Measurements from ENCODE around the gene OSBPL2.
A peak's percentile ranks its signal among the peaks of the same experiment; 100 is the strongest.

OSBPL2 gene

GRCh38 chr20:62327726-62328495, 89.6 kb downstream of the OSBPL2 start:
- no peak for DNase-seq (ENCODE audit: low spot score)

- DNase-seq (ENCODE audit: low spot score) = no peak
These were observed 90.5 kb downstream of the OSBPL2 start for GRCh38 chr20:62328684-62329388.

- no peak for DNase-seq (ENCODE audit: low spot score)
These were observed 91.4 kb downstream of the OSBPL2 start for GRCh38 chr20:62329389-62330377.

- DNase-seq (ENCODE audit: low spot score) = no peak
These were observed 92.4 kb downstream of the OSBPL2 start for GRCh38 chr20:62330576-62331317.

GRCh38 chr20:62331347-62331746, 93.0 kb downstream of the OSBPL2 start:
- DNase-seq (ENCODE audit: low spot score) = no peak

GRCh38 chr20:62332421-62332820, 94.1 kb downstream of the OSBPL2 start:
- DNase-seq (ENCODE audit: low spot score) = no peak

- DNase-seq (ENCODE audit: low spot score) = no peak
These were observed 94.9 kb downstream of the OSBPL2 start for GRCh38 chr20:62332989-62333819.

GRCh38 chr20:62333820-62334595, 95.7 kb downstream of the OSBPL2 start:
- no peak for DNase-seq (ENCODE audit: low spot score)

GRCh38 chr20:62334881-62335280, 96.6 kb downstream of the OSBPL2 start:
- no peak for DNase-seq (ENCODE audit: low spot score)

- no peak for DNase-seq (ENCODE audit: low spot score)
These were observed 97.2 kb downstream of the OSBPL2 start for GRCh38 chr20:62335532-62335931.

- no peak for DNase-seq (ENCODE audit: low spot score)
These were observed 98.0 kb downstream of the OSBPL2 start for GRCh38 chr20:62336329-62336728.

GRCh38 chr20:62336775-62337557, 98.6 kb downstream of the OSBPL2 start:
- DNase-seq (ENCODE audit: low spot score) = no peak

- peak; percentile 80 for DNase-seq (ENCODE audit: low spot score)
These were observed 99.4 kb downstream of the OSBPL2 start for GRCh38 chr20:62337558-62338293.

- DNase-seq (ENCODE audit: low spot score) = no peak
These were observed 99.9 kb downstream of the OSBPL2 start for GRCh38 chr20:62338294-62338620.

GRCh38 chr20:62339647-62340062, 101.3 kb downstream of the OSBPL2 start:
- DNase-seq (ENCODE audit: low spot score) = peak; percentile 79

- no peak for DNase-seq (ENCODE audit: low spot score)
These were observed 104.6 kb downstream of the OSBPL2 start for GRCh38 chr20:62342910-62343309.

- no peak for DNase-seq (ENCODE audit: low spot score)
These were observed 105.8 kb downstream of the OSBPL2 start for GRCh38 chr20:62344092-62344491.

- DNase-seq (ENCODE audit: low spot score) = no peak
These were observed 106.5 kb downstream of the OSBPL2 start for GRCh38 chr20:62344782-62345181.
